ENCODE data around the gene PCDHGA7. TPM values are rescaled to one million over a fixed set of nuclear protein-coding genes. Genes with fewer than 3 reads are reported as not detected.
A peak's percentile ranks its signal among the peaks of the same experiment; 100 is the strongest.

The PCDHGA7 gene
- total RNA-seq, 1 experiment from 2014 or later = 1.6 TPM

- peak within 1 kb of the TSS; percentile 47; the same call in 1 of the 2 replicates for H3K27ac Mint-ChIP-seq
- ATAC-seq (peak; percentile 96), DNase-seq (ENCODE audit: low spot score) (peak; percentile 86)
- POLR2A ChIA-PET = interaction anchor here (0.6 kb wide), 1 partner anchor 286 kb away, joined by 3 read pairs; no protein-coding TSS in a partner anchor
- H3K4me1 Mint-ChIP-seq = peaks cover 2% of the 10 kb centered on the region
- H3K36me3 Mint-ChIP-seq = peaks cover 54% of the 10 kb centered on the region
- H3K4me3 Mint-ChIP-seq = peak within 1 kb of the TSS; percentile 72
- CTCF ChIA-PET = interaction anchor here (0.7 to 3.7 kb wide), 45 partner anchors 8 to 269 kb away, joined by 3 to 27 read pairs (median 6); partner anchors contain the start of genes DIAPH1, PCDHB10, PCDHB11 and PCDHB13
- TF ChIP-seq ZNF671 (CRISPR knock-in tag; IDR thresholded peaks at IDR 0.05) (no peak), SP1 (CRISPR knock-in tag; conservative IDR thresholded peaks at IDR 0.05) (0 out of 2 replicates have a peak, but pooled peaks have one; percentile 25), E2F5 (CRISPR knock-in tag; IDR thresholded peaks at IDR 0.05) (no peak), CTCF (IDR thresholded peaks at IDR 0.05) (peak; percentile 50), ATF6 (CRISPR knock-in tag; IDR thresholded peaks at IDR 0.05) (no peak), ATF1 (CRISPR knock-in tag; IDR thresholded peaks at IDR 0.05) (no peak)
- peaks cover 52% of the 10 kb centered on the region for H3K9me3 Mint-ChIP-seq
- peaks cover 3% of the 10 kb centered on the region for H3K27me3 Mint-ChIP-seq (ENCODE audit: low read depth)
These were observed 32.5 kb upstream of the PCDHGA7 start, which contains the start of gene PCDHGB1 for GRCh38 chr5:141349917-141350619. Gene PCDHGB1 (plus strand): TSS chr5:141350099. CDS start chr5:141350261, 162 bp downstream.

GRCh38 chr5:141351591-141351990 is 31.0 kb upstream of the PCDHGA7 start:
- ATAC-seq = no peak
- H3K27me3 Mint-ChIP-seq (ENCODE audit: low read depth) = peaks cover 8% of the 10 kb centered on the region
- peaks cover 56% of the 10 kb centered on the region for H3K36me3 Mint-ChIP-seq
- TF ChIP-seq ZNF532 (CRISPR knock-in tag; IDR thresholded peaks at IDR 0.05; ENCODE audit: borderline replicate concordance) (no peak), TEAD4 (CRISPR knock-in tag; IDR thresholded peaks at IDR 0.05) (no peak), ZNF281 (CRISPR knock-in tag; IDR thresholded peaks at IDR 0.05) (no peak), PRRX2 (CRISPR knock-in tag; IDR thresholded peaks at IDR 0.05) (no peak), FOXP1 (CRISPR knock-in tag; IDR thresholded peaks at IDR 0.05; ENCODE audit: borderline replicate concordance) (no peak), PREB (CRISPR knock-in tag; IDR thresholded peaks at IDR 0.05; ENCODE audit: borderline replicate concordance) (no peak), ATF2 (CRISPR knock-in tag; IDR thresholded peaks at IDR 0.05; ENCODE audit: borderline replicate concordance, low read depth) (no peak), NR2C2 (CRISPR knock-in tag; IDR thresholded peaks at IDR 0.05) (no peak), ATF3 (CRISPR knock-in tag; conservative IDR thresholded peaks at IDR 0.05) (no peak)
- DNase-seq (ENCODE audit: low spot score) = no peak
- no peak overlapping the region for H3K4me3 Mint-ChIP-seq
- H3K27ac Mint-ChIP-seq = no peak overlapping the region
- ChIA-PET CTCF (interaction anchor here (0.8 to 3.7 kb wide), 6 partner anchors 8 to 206 kb away, joined by 3 to 27 read pairs (median 12); partner anchors contain the start of genes PCDHB14, PCDHB15, PCDHGA10 and PCDHGB2), POLR2A (no interaction called here)
- H3K9me3 Mint-ChIP-seq = peaks cover 55% of the 10 kb centered on the region
- peaks cover 2% of the 10 kb centered on the region for H3K4me1 Mint-ChIP-seq

Data from WTC11 (cell line).